Tracheal epithelial cell (primary cell): ENCODE results near the gene RPS10. TPM values are rescaled to one million over a fixed set of nuclear protein-coding genes. Genes with fewer than 3 reads are reported as not detected.

Experiments used
- total RNA-seq: library from RNA; depleted of rRNA; stranded (reverse); fragments of >200 nt; gene quantifications from 2 replicates; pipeline ENCODE4 v1.2.1, GENCODE V29; 2014

Gene RPS10
- 4,851 and 7,268 TPM in 2 replicates for total RNA-seq

DNA sequence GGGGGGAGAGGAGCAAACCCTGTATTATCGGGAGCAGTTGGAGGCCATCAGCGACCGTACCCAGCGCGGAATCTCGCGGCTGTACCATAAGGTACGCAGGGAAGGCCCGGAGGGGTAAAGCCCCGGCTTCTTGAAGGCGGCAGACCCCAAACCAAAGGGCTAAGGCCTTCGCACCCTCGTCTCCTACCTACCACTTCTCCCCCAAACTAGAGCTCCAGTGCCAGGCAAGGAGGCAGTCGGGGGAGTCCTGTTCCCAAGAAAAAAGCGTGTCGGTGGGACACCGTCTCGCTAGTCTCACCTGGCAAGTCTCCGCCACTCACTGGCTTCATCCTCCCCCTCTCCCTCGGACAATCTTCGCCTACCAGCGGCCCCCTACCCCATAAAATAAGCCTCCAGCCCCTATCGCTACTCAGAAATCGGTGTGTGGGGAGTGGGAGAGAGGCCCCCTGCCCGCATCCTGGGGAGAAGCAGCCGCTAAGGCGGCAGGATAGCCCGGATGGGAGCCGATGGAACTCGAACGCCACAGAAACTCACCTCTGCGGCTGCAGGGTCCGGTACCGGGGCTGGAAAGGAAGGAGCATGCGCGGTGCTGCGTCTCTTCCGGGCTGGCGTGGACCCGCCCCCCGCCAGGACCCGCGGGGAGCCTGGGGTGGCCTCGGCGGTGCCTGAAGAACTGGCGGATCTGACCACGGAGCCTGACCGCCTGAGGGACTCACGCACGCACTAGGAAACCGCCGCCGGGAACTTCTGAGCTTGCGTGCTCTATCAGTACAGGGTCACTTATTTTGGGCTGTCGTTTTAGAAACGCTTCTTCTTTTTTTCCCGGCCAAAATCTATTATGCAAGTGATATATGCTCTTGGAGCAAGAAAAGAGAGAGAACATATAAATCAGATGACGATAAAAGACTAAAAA lies at the start of gene RPS10:
RPS10 (minus strand) TSS at position 572 of the 913 bp plus-strand sequence. CDS start 848 bp downstream, outside the sequence.

DNA sequence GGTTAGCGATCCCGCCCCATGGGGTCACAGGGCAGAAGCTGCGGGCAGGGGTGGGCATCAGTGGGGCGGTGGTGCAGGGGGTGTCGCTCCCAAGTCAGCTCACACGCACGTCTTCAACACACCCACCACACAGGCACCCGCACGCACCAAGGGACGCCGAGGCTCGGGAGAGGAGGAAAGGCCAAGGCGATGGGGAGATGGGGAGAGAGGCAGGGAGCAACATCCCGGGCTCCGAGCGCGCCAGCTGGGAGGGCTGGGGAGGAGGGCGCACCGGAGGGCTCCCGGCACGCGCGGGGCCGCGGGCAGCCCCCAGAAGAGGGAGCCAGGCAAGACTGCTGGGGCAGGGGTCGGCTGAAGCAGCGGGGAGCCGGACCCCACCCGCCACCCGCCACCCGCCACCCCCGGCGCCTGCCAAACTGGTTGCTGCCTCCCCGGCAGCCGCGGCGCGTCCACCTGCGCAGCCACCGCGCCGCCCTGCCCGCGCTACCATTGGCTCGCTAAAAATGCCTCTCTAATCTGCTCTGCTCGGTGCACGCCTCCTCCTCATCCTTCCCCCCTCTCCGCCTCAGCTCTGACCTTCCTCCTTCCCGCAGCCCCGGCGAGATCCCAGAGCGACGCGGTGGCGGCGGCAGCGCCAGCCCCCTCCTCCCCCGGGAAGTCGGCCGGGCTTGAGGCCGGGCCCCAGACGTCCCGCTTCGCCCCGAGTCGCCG lies 39.8 kb upstream of the RPS10 start, which contains the start of gene PACSIN1:
PACSIN1 (plus strand) TSS at position 546 of the 711 bp plus-strand sequence. CDS start 60,230 bp downstream, outside the sequence.

DNA sequence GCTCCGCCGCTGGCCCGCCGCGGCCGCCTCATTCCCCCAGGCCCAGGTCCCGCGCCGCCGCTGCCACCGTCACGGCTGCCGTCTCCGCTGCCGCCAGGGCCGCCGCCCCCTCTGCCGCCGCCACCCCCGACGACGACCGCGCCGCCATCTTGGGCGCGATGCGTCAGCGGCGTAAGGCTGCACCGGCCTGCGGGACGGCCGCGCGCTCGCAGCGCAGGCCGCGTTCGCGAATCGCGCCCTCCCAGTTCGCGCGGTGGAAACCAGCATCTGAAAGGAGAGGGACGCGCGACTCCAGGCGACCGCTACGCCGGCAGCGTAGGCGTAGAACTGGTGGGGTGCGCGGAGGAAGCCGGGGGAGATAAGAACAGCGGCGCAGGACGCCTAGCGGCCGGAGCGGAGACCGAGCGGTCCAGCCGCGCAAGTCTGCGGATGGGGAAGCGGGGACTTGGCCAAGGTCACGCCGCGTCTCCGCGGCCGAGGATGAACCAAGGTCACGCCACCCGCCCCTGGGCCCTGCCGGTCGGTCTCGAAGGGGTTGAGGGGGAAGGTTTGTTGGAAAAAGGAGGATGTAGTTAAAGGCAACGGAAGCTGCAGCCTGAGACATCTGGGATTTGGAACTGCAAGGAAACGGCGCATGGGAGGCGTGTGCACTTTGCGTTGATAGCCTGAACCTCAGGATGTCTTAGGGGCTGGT lies 33.2 kb downstream of the RPS10 start, which contains the start of gene NUDT3:
NUDT3 (minus strand) TSS at position 173 of the 694 bp plus-strand sequence. CDS start 307 bp downstream, outside the sequence.

Other genes starting within 250 kb of the RPS10 start
- gene HMGA1, start 189.2 kb downstream of the RPS10 start, total RNA-seq = 115 and 182 TPM in 2 replicates
- 11.1 and 21.9 TPM in 2 replicates for gene SMIM29, start 177.1 kb downstream of the RPS10 start, total RNA-seq
- 11.6 and 29.6 TPM in 2 replicates for gene NUDT3, start 33.4 kb downstream of the RPS10 start, total RNA-seq
- not detected in 2 replicates for gene PACSIN1, start 40.0 kb upstream of the RPS10 start, total RNA-seq
- gene SPDEF, start 130.3 kb upstream of the RPS10 start, total RNA-seq = 3.8 and 8.7 TPM in 2 replicates